Sigmoid colon (tissue), 4 donors: Measurements from ENCODE around the gene SEC14L5.

Experiments
- CTCF ChIP-seq, 4 experiments: fragments of 450-650 bp in 3 of 4; fragments of 200-600 bp in 1 of 4; IDR thresholded peaks; one replicate each; pipeline ENCODE4 v1.5.1; 2016 to 2019; ENCODE audit warnings: antibody characterized with exemption in 4 of 4, mild to moderate bottlenecking in 3 of 4, moderate library complexity in 2 of 4
- EP300 ChIP-seq, 4 donors: sonication (generic); formaldehyde crosslinking; IDR thresholded peaks; one replicate each; pipeline ENCODE4 v1.6.1; 2017; ENCODE audit warnings: antibody characterized with exemption in 4 of 4
- POLR2A ChIP-seq, 2 donors: fragments of 450-650 bp; IDR thresholded peaks; one replicate each; pipeline ENCODE4 v1.6.1; 2016; ENCODE audit warnings: antibody characterized with exemption in 2 of 2, mild to moderate bottlenecking in 2 of 2, moderate library complexity in 2 of 2

GRCh38 chr16:5018793-5019192, 60.7 kb downstream of the SEC14L5 start:
- TF ChIP-seq CTCF (IDR thresholded peaks at IDR 0.05), result no peak
- TF ChIP-seq POLR2A (IDR thresholded peaks at IDR 0.05), result no peak
- TF ChIP-seq EP300 (IDR thresholded peaks at IDR 0.05), result no peak
